ENCODE results near the gene EBP. TPM values are rescaled to one million over a fixed set of nuclear protein-coding genes. Genes with fewer than 3 reads are reported as not detected.

The EBP gene
- total and polyA plus RNA-seq, 2 donors (not counting 3 experiments of a cell fraction or from before 2014, with no cell fraction given), result 102 to 183 TPM

GRCh38 chrX:48480142-48480541 lies 41.5 kb upstream of the EBP start:
- intact Hi-C loops (cut with micrococcal nuclease), result no loop called here
- POLR2A ChIA-PET, result interaction anchor here (0.5 kb wide), 1 partner anchor 93 kb away, joined by 3 read pairs; no protein-coding TSS in a partner anchor
- H3K27me3 ChIP-seq (ENCODE audit: control insufficient read depth in 2 of 2, insufficient read depth in 2 of 2, low read length in 2 of 2), result no peaks in the 10 kb centered on the region
- dilution Hi-C loops (cut with MboI; ENCODE audit: extremely low pct_ligation_motif_present, low sequenced_read_pairs), result no loop called here
- H3K4me1 ChIP-seq (ENCODE audit: control insufficient read depth, extremely low read depth, insufficient read depth, low read length), result peaks cover 4% of the 10 kb centered on the region
- peaks cover 34% of the 10 kb centered on the region for H3K79me2 ChIP-seq (ENCODE audit: control insufficient read depth, insufficient read depth, low read length)
- no peak overlapping the region for H2AFZ ChIP-seq (ENCODE audit: low read depth, low read length)
- DNase-seq (ENCODE audit: low read depth, low spot score) (no peak), FAIRE-seq (no peak)
- no TSS peak for BruUV-seq (replicated peaks)
- no peak overlapping the region for H3K27ac ChIP-seq (ENCODE audit: insufficient read depth, low read depth, low read length)
- no peaks in the 10 kb centered on the region for H4K20me1 ChIP-seq (replicated peaks; ENCODE audit: control insufficient read depth, extremely low read depth, insufficient read depth, low read length)
- no peak overlapping the region for H3K9ac ChIP-seq (replicated peaks; ENCODE audit: extremely low read depth, insufficient read depth, low read length)
- no peaks in the 10 kb centered on the region for H3K9me3 ChIP-seq (replicated peaks; ENCODE audit: control insufficient read depth, insufficient read depth, low read length)
- no peak overlapping the region for H3K4me2 ChIP-seq (ENCODE audit: insufficient read depth, low read length)
- CTCF ChIA-PET, result no interaction called here
- no peak overlapping the region for H3K4me3 ChIP-seq (replicated peaks in 1 of 3; ENCODE audit: insufficient read depth in 1 of 3, low read depth in 1 of 3, low read length in 3 of 3)
- no peak for TF ChIP-seq GATA2 (IDR thresholded peaks at IDR 0.05; ENCODE audit: insufficient read depth, insufficient read length, low read depth, low read length)
- no peak for TF ChIP-seq POLR2A (IDR thresholded peaks at IDR 0.05; ENCODE audit: low read depth, low read length)
- TF ChIP-seq CTCF (IDR thresholded peaks at IDR 0.05; ENCODE audit: extremely low read depth in 1 of 2, insufficient read depth in 1 of 2, low read depth in 1 of 2, low read length in 2 of 2), result no peak
- TF ChIP-seq FOS (IDR thresholded peaks at IDR 0.05; ENCODE audit: borderline replicate concordance, insufficient read depth, low read length), result no peak
- no peak for TF ChIP-seq EZH2 (IDR thresholded peaks at IDR 0.05; ENCODE audit: borderline replicate concordance, low read depth, low read length, severe bottlenecking)
- no peak for TF ChIP-seq POLR2AphosphoS5 (IDR thresholded peaks at IDR 0.05; ENCODE audit: insufficient read depth, low read depth, low read length)
- TF ChIP-seq MYC (IDR thresholded peaks at IDR 0.05; ENCODE audit: low read depth, low read length), result no peak
- no peak for TF ChIP-seq MAX (IDR thresholded peaks at IDR 0.05; ENCODE audit: insufficient read depth, insufficient read length)
- TF ChIP-seq JUN (IDR thresholded peaks at IDR 0.05; ENCODE audit: borderline replicate concordance, insufficient read depth, insufficient read length, low read depth), result no peak
- H3K36me3 ChIP-seq (ENCODE audit: control insufficient read depth in 2 of 2, extremely low read depth in 1 of 2, insufficient read depth in 2 of 2, low read length in 2 of 2), result peaks cover 0 to 9% of the 10 kb centered on the region in 2 experiments
- no peaks in the 10 kb centered on the region for H3K9me1 ChIP-seq (replicated peaks; ENCODE audit: control insufficient read depth, extremely low read depth, insufficient read depth, low read length)
